Trophoblast cell (in vitro differentiated cells and primary cell): ENCODE data around the gene CNTFR.
A peak's percentile ranks its signal among the peaks of the same experiment; 100 is the strongest.

ENCODE experiments used
- DNase-seq, 2 donors: peaks; one replicate each; pipeline ENCODE4 v3.0.0-alpha.2; 2016
- H2AFZ ChIP-seq: 2 replicates; pipeline ENCODE4 v1.6.1; 2013; ENCODE audit warnings: low read length, moderate library complexity, mild to moderate bottlenecking; ENCODE audit not compliant: insufficient read depth, poor library complexity
- H2AK5ac ChIP-seq: 2 replicates; pipeline ENCODE4 v1.6.1; 2013; ENCODE audit warnings: mild to moderate bottlenecking, low read length
- H2BK120ac ChIP-seq: 2 replicates; pipeline ENCODE4 v1.6.1; 2013; ENCODE audit warnings: low read length, mild to moderate bottlenecking, moderate library complexity; ENCODE audit not compliant: insufficient read depth, poor library complexity
- H2BK12ac ChIP-seq: 2 replicates; pipeline ENCODE4 v1.6.1; 2013; ENCODE audit warnings: mild to moderate bottlenecking, low read length, moderate library complexity
- H2BK5ac ChIP-seq: 2 replicates; pipeline ENCODE4 v1.6.1; 2013; ENCODE audit warnings: low read length, low read depth, moderate library complexity, mild to moderate bottlenecking; ENCODE audit not compliant: poor library complexity
- H3K14ac ChIP-seq: 2 replicates; pipeline ENCODE4 v1.6.1; 2013; ENCODE audit warnings: mild to moderate bottlenecking, low read length
- H3K18ac ChIP-seq: 2 replicates; pipeline ENCODE4 v1.6.1; 2013; ENCODE audit warnings: mild to moderate bottlenecking, low read length
- H3K23ac ChIP-seq: 2 replicates; pipeline ENCODE4 v1.6.1; 2013; ENCODE audit warnings: low read length
- H3K27ac ChIP-seq: 2 replicates; pipeline ENCODE4 v1.5.1; 2013; ENCODE audit warnings: low read depth, mild to moderate bottlenecking, inconsistent platforms, low read length, moderate library complexity
- H3K27me3 ChIP-seq: 2 replicates; pipeline ENCODE4 v1.6.1; 2013; ENCODE audit warnings: inconsistent platforms, mild to moderate bottlenecking, low read length, moderate library complexity; ENCODE audit not compliant: insufficient read depth
- H3K36me3 ChIP-seq, 2 experiments: 1 replicate in 1 of 2; 2 replicates in 1 of 2; pipeline ENCODE4 v1.6.1; 2013; ENCODE audit warnings: low read length in 2 of 2, mild to moderate bottlenecking in 2 of 2, moderate library complexity in 1 of 2; ENCODE audit not compliant: insufficient read depth in 2 of 2, control insufficient read depth in 1 of 2
- H3K4ac ChIP-seq: 2 replicates; pipeline ENCODE4 v1.6.1; 2013; ENCODE audit warnings: low read depth, mild to moderate bottlenecking, low read length, moderate library complexity
- H3K4me1 ChIP-seq, 2 experiments: 1 replicate in 1 of 2; 2 replicates in 1 of 2; pipeline ENCODE4 v1.6.1; 2013; ENCODE audit warnings: low read length in 2 of 2, mild to moderate bottlenecking in 2 of 2, moderate library complexity in 1 of 2; ENCODE audit not compliant: insufficient read depth in 2 of 2, control insufficient read depth in 1 of 2
- H3K4me2 ChIP-seq: 2 replicates; pipeline ENCODE4 v1.6.1; 2013; ENCODE audit warnings: inconsistent platforms, mild to moderate bottlenecking, low read length, moderate library complexity
- H3K4me3 ChIP-seq: 2 replicates; pipeline ENCODE4 v1.5.1; 2013; ENCODE audit warnings: mild to moderate bottlenecking, low read depth, low read length, inconsistent platforms
- H3K79me1 ChIP-seq: one replicate; pipeline ENCODE4 v1.6.1; 2013; ENCODE audit warnings: low read length
- H3K79me2 ChIP-seq: 2 replicates; pipeline ENCODE4 v1.6.1; 2013; ENCODE audit warnings: low read length, mild to moderate bottlenecking; ENCODE audit not compliant: control insufficient read depth, insufficient read depth, poor library complexity
- H3K9ac ChIP-seq: 2 replicates; pipeline ENCODE4 v1.6.1; 2013; ENCODE audit warnings: mild to moderate bottlenecking, low read length
- H3K9me3 ChIP-seq: 2 replicates; pipeline ENCODE4 v1.6.1; 2013; ENCODE audit warnings: low read depth, mild to moderate bottlenecking, control low read depth, inconsistent platforms, low read length; ENCODE audit not compliant: insufficient read depth
- H4K12ac ChIP-seq: 2 replicates; pipeline ENCODE4 v1.6.1; 2013; ENCODE audit warnings: low read depth, mild to moderate bottlenecking, low read length, moderate library complexity
- H4K8ac ChIP-seq: 2 replicates; pipeline ENCODE4 v1.6.1; 2013; ENCODE audit warnings: low read depth, mild to moderate bottlenecking, low read length, moderate library complexity
- H4K91ac ChIP-seq: one replicate; pipeline ENCODE4 v1.6.1; 2013; ENCODE audit warnings: low read depth, mild to moderate bottlenecking, low read length, moderate library complexity
- WGBS: extraction: QIAGEN DNeasy Blood & Tissue Kit; methylation state at CpG from one replicate; pipeline ENCODE4 v1.1.7; 2013; ENCODE audit warnings: missing lambda C conversion rate; ENCODE audit not compliant: insufficient read length, insufficient coverage; ENCODE audit errors: extremely low coverage; 5-methylcytosine and 5-hydroxymethylcytosine counted together

The CNTFR gene

DNA sequence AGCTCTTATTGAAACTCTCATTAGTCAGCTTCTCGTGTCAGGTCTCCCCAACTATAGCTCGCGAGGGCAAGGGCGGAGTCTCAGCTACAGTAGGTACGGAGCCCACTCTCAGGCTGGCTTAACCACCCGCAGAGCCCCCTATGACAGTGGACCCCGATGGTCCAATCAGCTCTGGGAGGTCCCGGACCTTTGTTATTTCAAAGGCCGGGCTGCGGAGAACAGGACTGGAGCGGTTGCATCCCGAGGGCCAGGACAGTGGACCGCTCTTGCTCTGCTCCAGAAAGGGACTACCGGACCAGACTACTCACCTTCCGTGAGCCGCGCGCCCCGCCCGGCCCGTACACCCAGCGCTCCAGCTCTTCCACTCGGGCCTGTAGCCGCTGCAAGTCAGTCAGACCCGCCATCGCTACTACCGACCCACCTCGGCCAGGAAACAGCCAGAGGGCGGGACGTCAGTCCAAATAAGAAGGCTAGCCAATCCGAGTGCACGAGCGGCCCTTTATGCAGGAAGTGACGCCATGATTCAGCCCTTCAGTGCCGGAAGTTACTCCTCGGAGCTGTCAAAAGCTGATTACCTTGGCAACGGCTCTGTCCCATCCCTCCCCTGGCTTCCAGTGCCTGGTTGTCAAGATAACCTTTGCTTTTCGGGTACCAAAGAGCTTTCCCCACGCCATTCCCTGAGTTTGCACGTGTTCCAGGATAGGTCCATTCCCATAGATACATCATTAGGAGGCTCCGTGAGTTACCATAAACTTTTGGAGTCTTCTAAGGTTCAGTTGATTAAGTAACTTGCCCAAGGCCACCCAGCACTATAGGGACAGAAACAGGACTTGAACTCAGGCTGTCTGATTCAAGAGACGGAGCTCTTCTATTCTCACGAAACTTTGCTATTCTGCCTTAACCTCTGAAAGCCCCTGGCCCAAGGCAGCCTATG, 30.8 kb upstream of the CNTFR start, which contains the start of gene DCTN3:
DCTN3 (minus strand) TSS at position 435 of the 934 bp plus-strand sequence; CDS start at position 404, 31 bp downstream.
- H3K9me3 ChIP-seq, result peaks cover 10% of the 10 kb centered on the region
- H2BK12ac ChIP-seq, result no peak within 1 kb of the TSS
- peak within 1 kb of the TSS; percentile 42 for H4K91ac ChIP-seq
- H3K27me3 ChIP-seq, result peaks cover 20% of the 10 kb centered on the region
- DNase-seq, result peak; percentile 97
- peak within 1 kb of the TSS; percentile 96 for H4K8ac ChIP-seq
- peaks cover 7 to 8% of the 10 kb centered on the region in 2 experiments for H3K4me1 ChIP-seq
- no peak within 1 kb of the TSS for H2BK5ac ChIP-seq
- no peak within 1 kb of the TSS for H3K23ac ChIP-seq
- WGBS, result no CpG with 5 or more reads among the region's 43 CpGs
- H3K9ac ChIP-seq, result peak within 1 kb of the TSS; percentile 73
- no peak within 1 kb of the TSS for H2BK120ac ChIP-seq
- H3K4me3 ChIP-seq, result peak within 1 kb of the TSS; percentile 86
- peaks cover 3% of the 10 kb centered on the region for H3K79me1 ChIP-seq
- H3K4me2 ChIP-seq, result peak within 1 kb of the TSS; percentile 90
- peak within 1 kb of the TSS; percentile 55 for H3K14ac ChIP-seq
- peaks cover 2% of the 10 kb centered on the region for H3K79me2 ChIP-seq
- H2AK5ac ChIP-seq, result no peak within 1 kb of the TSS
- H3K18ac ChIP-seq, result no peak within 1 kb of the TSS
- peaks cover 2 to 11% of the 10 kb centered on the region in 2 experiments for H3K36me3 ChIP-seq
- H2AFZ ChIP-seq, result peak within 1 kb of the TSS; percentile 85
- H4K12ac ChIP-seq, result peak within 1 kb of the TSS; percentile 27
- H3K4ac ChIP-seq, result no peak within 1 kb of the TSS
- H3K27ac ChIP-seq, result no peak within 1 kb of the TSS

- H3K4me2 ChIP-seq, result no peak overlapping the region
- peaks cover 9 to 17% of the 10 kb centered on the region in 2 experiments for H3K4me1 ChIP-seq
- no peak overlapping the region for H2AK5ac ChIP-seq
- no peak overlapping the region for H4K91ac ChIP-seq
- no peak overlapping the region for H3K23ac ChIP-seq
- H2AFZ ChIP-seq, result no peak overlapping the region
- H3K36me3 ChIP-seq, result peaks cover 2 to 13% of the 10 kb centered on the region in 2 experiments
- H3K14ac ChIP-seq, result no peak overlapping the region
- peaks cover 10% of the 10 kb centered on the region for H3K79me1 ChIP-seq
- no peaks in the 10 kb centered on the region for H3K9me3 ChIP-seq
- no peak overlapping the region for H2BK120ac ChIP-seq
- H2BK5ac ChIP-seq, result no peak overlapping the region
- no peak overlapping the region for H3K18ac ChIP-seq
- H3K27ac ChIP-seq, result no peak overlapping the region
- no peak overlapping the region for H4K8ac ChIP-seq
- no peaks in the 10 kb centered on the region for H3K27me3 ChIP-seq
- H3K79me2 ChIP-seq, result peaks cover 8% of the 10 kb centered on the region
- no peak for DNase-seq
- no peak overlapping the region for H3K4ac ChIP-seq
- H3K4me3 ChIP-seq, result no peak overlapping the region
- WGBS, result no CpG with 5 or more reads among the region's 2 CpGs
- H3K9ac ChIP-seq, result no peak overlapping the region
- H4K12ac ChIP-seq, result no peak overlapping the region
- H2BK12ac ChIP-seq, result no peak overlapping the region
Measured at GRCh38 chr9:34615132-34615531, 25.6 kb upstream of the CNTFR start.

DNA sequence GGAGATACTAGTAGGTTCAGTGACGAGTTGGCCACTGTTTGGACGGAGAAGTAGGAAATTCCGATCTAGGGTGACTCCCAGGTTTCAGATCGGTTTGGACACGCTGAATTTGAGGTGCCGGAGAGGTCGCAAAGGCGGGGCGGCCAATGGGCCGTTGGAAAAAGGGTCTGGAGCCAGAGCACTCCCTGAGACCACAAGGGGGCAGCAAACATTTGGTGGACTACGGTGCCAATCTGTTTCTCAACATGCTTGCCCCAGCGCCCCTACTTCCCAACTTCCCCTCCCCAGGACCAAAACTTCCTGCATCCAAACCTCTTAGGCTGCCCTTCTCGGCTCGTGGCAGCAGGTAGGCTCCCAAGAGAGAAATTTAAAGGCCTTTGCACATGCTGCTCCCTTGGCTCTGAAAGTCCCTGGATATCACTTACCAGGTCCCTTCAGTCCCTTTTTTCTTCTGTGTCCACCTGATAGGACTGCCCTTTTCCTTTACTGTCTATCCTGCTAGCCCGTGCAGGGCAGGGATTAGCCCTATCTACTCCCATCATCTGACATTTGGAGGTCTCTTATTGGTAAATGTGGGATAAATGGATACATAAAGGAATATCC, 23.4 kb upstream of the CNTFR start:
- no peak overlapping the region for H2AFZ ChIP-seq
- no peak overlapping the region for H2BK5ac ChIP-seq
- H4K8ac ChIP-seq, result peak overlapping the region; percentile 30
- peak overlapping the region; percentile 67 for H3K4me2 ChIP-seq
- H3K79me1 ChIP-seq, result peaks cover 8% of the 10 kb centered on the region
- H3K27me3 ChIP-seq, result no peaks in the 10 kb centered on the region
- no peak overlapping the region for H4K12ac ChIP-seq
- peaks cover 2 to 11% of the 10 kb centered on the region in 2 experiments for H3K36me3 ChIP-seq
- peak overlapping the region; percentile 21 for H4K91ac ChIP-seq
- H3K23ac ChIP-seq, result no peak overlapping the region
- DNase-seq, result peak; percentile 59 to 86
- peaks cover 6 to 10% of the 10 kb centered on the region in 2 experiments for H3K4me1 ChIP-seq
- no CpG with 5 or more reads among the region's 15 CpGs for WGBS
- H3K4ac ChIP-seq, result no peak overlapping the region
- no peak overlapping the region for H3K27ac ChIP-seq
- H3K79me2 ChIP-seq, result peaks cover 8% of the 10 kb centered on the region
- no peaks in the 10 kb centered on the region for H3K9me3 ChIP-seq
- H3K9ac ChIP-seq, result no peak overlapping the region
- H2BK12ac ChIP-seq, result no peak overlapping the region
- no peak overlapping the region for H3K14ac ChIP-seq
- H2BK120ac ChIP-seq, result no peak overlapping the region
- no peak overlapping the region for H2AK5ac ChIP-seq
- no peak overlapping the region for H3K18ac ChIP-seq
- H3K4me3 ChIP-seq, result no peak overlapping the region

DNA sequence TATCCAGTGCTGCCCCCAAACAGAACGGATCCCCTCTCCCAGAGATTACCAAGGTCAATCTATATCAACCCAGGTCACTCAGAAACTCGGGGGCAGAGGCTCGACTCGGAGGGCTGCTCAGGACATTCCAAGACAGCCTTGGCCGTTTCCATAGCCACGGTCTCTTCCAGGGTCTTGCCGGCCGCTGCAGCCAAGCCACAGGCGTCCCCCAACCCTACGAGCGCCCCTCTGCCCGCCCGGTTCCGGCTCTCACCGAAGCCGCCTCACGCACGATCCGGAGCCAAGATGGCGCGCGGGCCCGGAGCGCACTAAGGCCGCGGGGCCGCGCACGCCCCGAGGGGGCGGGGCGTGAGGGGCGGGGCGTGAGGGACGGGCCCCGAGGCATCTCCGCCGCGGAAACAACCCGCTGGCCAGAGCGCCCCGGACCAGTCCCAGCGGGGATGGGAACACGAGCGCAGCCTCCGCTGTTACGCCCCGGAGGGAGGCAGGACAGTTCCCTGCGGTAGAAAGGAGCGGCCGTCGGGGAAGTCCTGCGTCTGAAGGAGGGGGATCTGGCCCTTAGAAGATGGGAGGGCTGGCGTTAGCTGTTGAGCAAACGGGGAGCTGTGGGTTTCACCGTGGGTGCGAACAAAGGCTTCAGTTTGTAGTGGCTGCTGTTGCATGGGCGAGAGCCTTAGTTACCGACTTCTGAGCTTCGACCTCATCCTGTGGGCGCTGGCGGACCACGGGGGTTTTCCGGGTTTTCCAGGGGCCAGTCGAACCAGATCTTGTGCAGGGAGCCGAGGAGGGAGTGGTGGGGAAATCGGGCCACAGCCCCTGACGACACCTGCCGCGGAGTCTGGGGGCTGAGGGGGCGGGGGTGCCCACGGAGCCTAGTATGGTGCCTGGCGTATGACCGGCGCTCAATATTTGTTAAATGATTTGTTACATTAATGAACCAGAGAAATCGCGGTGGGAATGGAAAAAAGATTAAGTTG, 22.6 kb upstream of the CNTFR start, which contains the start of gene RPP25L:
RPP25L (minus strand) TSS at position 287 of the 977 bp plus-strand sequence. CDS start 801 bp downstream, outside the sequence.
- H4K12ac ChIP-seq, result peak within 1 kb of the TSS; percentile 67
- H3K4me2 ChIP-seq, result peak within 1 kb of the TSS; percentile 67
- peak within 1 kb of the TSS; percentile 64 for H3K18ac ChIP-seq
- H3K9ac ChIP-seq, result peak within 1 kb of the TSS; percentile 70
- DNase-seq, result peak; percentile 84 to 96
- peak within 1 kb of the TSS; percentile 66 for H3K14ac ChIP-seq
- no peaks in the 10 kb centered on the region for H3K27me3 ChIP-seq
- no peak within 1 kb of the TSS for H3K23ac ChIP-seq
- H2BK120ac ChIP-seq, result peak within 1 kb of the TSS; percentile 50
- no peak within 1 kb of the TSS for H2BK12ac ChIP-seq
- H3K4me1 ChIP-seq, result peaks cover 6 to 10% of the 10 kb centered on the region in 2 experiments
- peaks cover 8% of the 10 kb centered on the region for H3K79me2 ChIP-seq
- peak within 1 kb of the TSS; percentile 83 for H3K4me3 ChIP-seq
- peaks cover 8% of the 10 kb centered on the region for H3K79me1 ChIP-seq
- peak within 1 kb of the TSS; percentile 65 for H4K91ac ChIP-seq
- H4K8ac ChIP-seq, result peak within 1 kb of the TSS; percentile 72
- no peak within 1 kb of the TSS for H3K27ac ChIP-seq
- no peaks in the 10 kb centered on the region for H3K9me3 ChIP-seq
- peak within 1 kb of the TSS; percentile 12 for H3K4ac ChIP-seq
- no peak within 1 kb of the TSS for H2BK5ac ChIP-seq
- peak within 1 kb of the TSS; percentile 19 for H2AK5ac ChIP-seq
- WGBS, result no CpG with 5 or more reads among the region's 77 CpGs
- peaks cover 2 to 4% of the 10 kb centered on the region in 2 experiments for H3K36me3 ChIP-seq
- H2AFZ ChIP-seq, result peak within 1 kb of the TSS; percentile 81
